Activated naive CD4-positive, alpha-beta T cell treated with anti-CD3 and anti-CD28 coated beads for 36 hours (primary cell): ENCODE results near the gene PCBP1. TPM values are rescaled to one million over a fixed set of nuclear protein-coding genes. Genes with fewer than 3 reads are reported as not detected.

Experiments used
- CTCF ChIA-PET: fragments of 350-600 bp; sonication (Branson Sonifier 250); formaldehyde crosslinking; loops from one replicate; lab custom pipeline; 2021; ENCODE audit warnings: antibody characterized with exemption; lab: Charles Lee
- DNase-seq: peaks from one replicate; pipeline ENCODE4 v3.0.0-alpha.2; 2020
- H3K27ac Mint-ChIP-seq: one replicate; pipeline ENCODE4 v1.8.0; 2021; ENCODE audit warnings: mild to moderate bottlenecking, mixed read lengths
- H3K27me3 Mint-ChIP-seq: one replicate; pipeline ENCODE4 v1.8.0; 2021; ENCODE audit warnings: low read depth, mixed read lengths
- H3K36me3 Mint-ChIP-seq: one replicate; pipeline ENCODE4 v1.8.0; 2021; ENCODE audit warnings: low read depth, mixed read lengths
- H3K4me1 Mint-ChIP-seq: one replicate; pipeline ENCODE4 v1.8.0; 2021; ENCODE audit warnings: low read depth, mixed read lengths
- H3K4me3 Mint-ChIP-seq: one replicate; pipeline ENCODE4 v1.8.0; 2021; ENCODE audit warnings: mild to moderate bottlenecking, moderate library complexity, mixed read lengths
- H3K9me3 Mint-ChIP-seq: one replicate; pipeline ENCODE4 v1.8.0; 2021; ENCODE audit warnings: mixed read lengths
- intact Hi-C: fragments of 100-400 bp; cut with micrococcal nuclease; formaldehyde crosslinking; loops from one replicate; pipeline ENCODE4 v1.15.1; 2023
- total RNA-seq, 2 experiments: library from RNA; stranded (reverse); gene quantifications; one replicate each; pipeline ENCODE4 v1.2.3, GENCODE V29; 2021

PCBP1 gene
- total RNA-seq, 2 experiments from 2014 or later = 363 to 374 TPM

GRCh38 chr2:70083344-70084156 lies 3.7 kb upstream of the PCBP1 start:
- peak; percentile 80 for DNase-seq
- Mint-ChIP-seq H3K4me1 (peaks cover 53% of the 10 kb centered on the region), H3K27ac (peak overlapping the region; percentile 82), H3K4me3 (peak overlapping the region; percentile 41), H3K9me3 (no peaks in the 10 kb centered on the region), H3K36me3 (peaks cover 44% of the 10 kb centered on the region), H3K27me3 (no peaks in the 10 kb centered on the region)
- intact Hi-C loops = loop anchor here (10.0 kb wide), 1 partner anchor 1319 kb away; no protein-coding TSS in a partner anchor
- CTCF ChIA-PET = interaction anchor here (0.6 to 8.6 kb wide), 7 partner anchors 13 to 171 kb away, joined by 3 to 76 read pairs (median 8); no protein-coding TSS in a partner anchor

- H3K27me3 Mint-ChIP-seq = no peaks in the 10 kb centered on the region
- peak overlapping the region; percentile 100 for H3K27ac Mint-ChIP-seq
- peak; percentile 84 for DNase-seq
- H3K9me3 Mint-ChIP-seq = no peaks in the 10 kb centered on the region
- intact Hi-C loops = loop anchor here (1.0 to 10.0 kb wide), 3 partner anchors 16 to 1320 kb away; partner anchors contain the start of gene AAK1
- CTCF ChIA-PET = interaction anchor here (0.6 to 8.6 kb wide), 13 partner anchors 8 to 174 kb away, joined by 3 to 76 read pairs (median 5); partner anchors contain the start of gene MXD1
- H3K4me3 Mint-ChIP-seq = peak overlapping the region; percentile 97
- H3K4me1 Mint-ChIP-seq = peaks cover 44% of the 10 kb centered on the region
- H3K36me3 Mint-ChIP-seq = peaks cover 49% of the 10 kb centered on the region
These were observed 2.1 kb upstream of the PCBP1 start for GRCh38 chr2:70084973-70085710.

- CTCF ChIA-PET = interaction anchor here (0.8 to 8.6 kb wide), 10 partner anchors 15 to 175 kb away, joined by 3 to 76 read pairs (median 6); partner anchors contain the start of gene MXD1
- intact Hi-C loops = loop anchor here (1.0 to 10.0 kb wide), 9 partner anchors 16 to 1321 kb away; partner anchors contain the start of genes AAK1, SNRPG and TIA1
- H3K27me3 Mint-ChIP-seq = no peaks in the 10 kb centered on the region
- peaks cover 45% of the 10 kb centered on the region for H3K4me1 Mint-ChIP-seq
- DNase-seq = no peak
- H3K27ac Mint-ChIP-seq = peak overlapping the region; percentile 100
- peaks cover 51% of the 10 kb centered on the region for H3K36me3 Mint-ChIP-seq
- peak overlapping the region; percentile 97 for H3K4me3 Mint-ChIP-seq
- no peaks in the 10 kb centered on the region for H3K9me3 Mint-ChIP-seq
These were observed 1.5 kb upstream of the PCBP1 start for GRCh38 chr2:70085711-70086277.

GRCh38 chr2:70086278-70086837 lies 919 bp upstream of the PCBP1 start:
- CTCF ChIA-PET = interaction anchor here (0.9 to 8.6 kb wide), 7 partner anchors 16 to 173 kb away, joined by 4 to 76 read pairs (median 6); partner anchors contain the start of gene MXD1
- DNase-seq = peak; percentile 86
- peak overlapping the region; percentile 100 for H3K27ac Mint-ChIP-seq
- peak overlapping the region; percentile 97 for H3K4me3 Mint-ChIP-seq
- intact Hi-C loops = loop anchor here (1.0 to 10.0 kb wide), 8 partner anchors 47 to 1322 kb away; partner anchors contain the start of genes AAK1, SNRPG and TIA1
- H3K27me3 Mint-ChIP-seq = no peaks in the 10 kb centered on the region
- peaks cover 48% of the 10 kb centered on the region for H3K36me3 Mint-ChIP-seq
- H3K4me1 Mint-ChIP-seq = peaks cover 45% of the 10 kb centered on the region
- no peaks in the 10 kb centered on the region for H3K9me3 Mint-ChIP-seq

GRCh38 chr2:70087702-70088597 lies 673 bp downstream of the PCBP1 start:
- H3K4me1 Mint-ChIP-seq = peaks cover 53% of the 10 kb centered on the region

GRCh38 chr2:70088598-70089219 lies 1.4 kb downstream of the PCBP1 start:
- peaks cover 53% of the 10 kb centered on the region for H3K4me1 Mint-ChIP-seq
- H3K27me3 Mint-ChIP-seq = no peaks in the 10 kb centered on the region
- intact Hi-C loops = loop anchor here (1.0 to 10.0 kb wide), 3 partner anchors 36 to 1324 kb away; partner anchors contain the start of gene AAK1
- H3K4me3 Mint-ChIP-seq = peak overlapping the region; percentile 97
- peaks cover 41% of the 10 kb centered on the region for H3K36me3 Mint-ChIP-seq
- CTCF ChIA-PET = interaction anchor here (1.0 to 2.7 kb wide), 10 partner anchors 11 to 56 kb away, joined by 3 to 11 read pairs (median 4); no protein-coding TSS in a partner anchor
- DNase-seq = no peak
- H3K9me3 Mint-ChIP-seq = no peaks in the 10 kb centered on the region
- H3K27ac Mint-ChIP-seq = peak overlapping the region; percentile 100

More at GRCh38 chr2:70087702-70088597, 673 bp downstream of the PCBP1 start:
- Mint-ChIP-seq H3K36me3 (peaks cover 45% of the 10 kb centered on the region), H3K27ac (peak overlapping the region; percentile 100), H3K9me3 (no peaks in the 10 kb centered on the region), H3K27me3 (no peaks in the 10 kb centered on the region), H3K4me3 (peak overlapping the region; percentile 97)
- peak; percentile 73 for DNase-seq
- intact Hi-C loops = loop anchor here (1.0 to 10.0 kb wide), 6 partner anchors 7 to 1323 kb away; partner anchors contain the start of genes AAK1 and GMCL1
- CTCF ChIA-PET = interaction anchor here (1.0 to 2.7 kb wide), 9 partner anchors 10 to 53 kb away, joined by 3 to 11 read pairs (median 4); no protein-coding TSS in a partner anchor

GRCh38 chr2:70089220-70089982 lies 2.1 kb downstream of the PCBP1 start:
- intact Hi-C loops = loop anchor here (5.0 to 10.0 kb wide), 2 partner anchors 447 to 1325 kb away; partner anchors contain the start of gene AAK1
- H3K4me1 Mint-ChIP-seq = peaks cover 51% of the 10 kb centered on the region
- H3K4me3 Mint-ChIP-seq = peak overlapping the region; percentile 97
- H3K36me3 Mint-ChIP-seq = peaks cover 38% of the 10 kb centered on the region
- CTCF ChIA-PET = interaction anchor here (0.6 to 2.7 kb wide), 11 partner anchors 12 to 55 kb away, joined by 3 to 11 read pairs (median 4); no protein-coding TSS in a partner anchor
- H3K27ac Mint-ChIP-seq = peak overlapping the region; percentile 100
- peak; percentile 64 for DNase-seq
- no peaks in the 10 kb centered on the region for H3K9me3 Mint-ChIP-seq
- no peaks in the 10 kb centered on the region for H3K27me3 Mint-ChIP-seq

- no peak for DNase-seq
- intact Hi-C loops = loop anchor here (5.0 to 10.0 kb wide), 3 partner anchors 448 to 1355 kb away; partner anchors contain the start of genes AAK1 and ARHGAP25
- H3K27ac Mint-ChIP-seq = peak overlapping the region; percentile 100
- H3K9me3 Mint-ChIP-seq = no peaks in the 10 kb centered on the region
- peaks cover 41% of the 10 kb centered on the region for H3K36me3 Mint-ChIP-seq
- no peaks in the 10 kb centered on the region for H3K27me3 Mint-ChIP-seq
- H3K4me1 Mint-ChIP-seq = peaks cover 55% of the 10 kb centered on the region
- CTCF ChIA-PET = interaction anchor here (0.6 to 2.7 kb wide), 6 partner anchors 15 to 54 kb away, joined by 3 to 11 read pairs (median 4); no protein-coding TSS in a partner anchor
- peak overlapping the region; percentile 97 for H3K4me3 Mint-ChIP-seq
These were observed 2.8 kb downstream of the PCBP1 start for GRCh38 chr2:70089983-70090525.

- DNase-seq = no peak
- Mint-ChIP-seq H3K4me1 (peaks cover 54% of the 10 kb centered on the region), H3K36me3 (peaks cover 41% of the 10 kb centered on the region), H3K4me3 (peak overlapping the region; percentile 97), H3K27me3 (no peaks in the 10 kb centered on the region), H3K27ac (peak overlapping the region; percentile 100), H3K9me3 (no peaks in the 10 kb centered on the region)
- CTCF ChIA-PET = interaction anchor here (0.9 to 2.1 kb wide), 4 partner anchors 37 to 49 kb away, joined by 3 to 13 read pairs (median 5); no protein-coding TSS in a partner anchor
- intact Hi-C loops = loop anchor here (10.0 kb wide), 1 partner anchor 1356 kb away; the partner anchor contains the start of gene ARHGAP25
These were observed 3.5 kb downstream of the PCBP1 start for GRCh38 chr2:70090706-70091334.
